Mesodermal cell (in vitro differentiated cells): ENCODE results near the gene OTOG.
"Not testable (repeated sequence)": the region's sequence is repeated elsewhere in the genome, so short reads cannot be mapped to it uniquely, and the experiment has no call there.

ENCODE experiments used
- H3K27ac ChIP-seq: 2 replicates; pipeline ENCODE4 v1.7.0; 2013; ENCODE audit warnings: mild to moderate bottlenecking, low read depth, low read length, moderate library complexity; ENCODE audit not compliant: severe bottlenecking
- H3K36me3 ChIP-seq: 2 replicates; pipeline ENCODE4 v1.7.1; 2013; ENCODE audit warnings: mild to moderate bottlenecking, low read length, moderate library complexity; ENCODE audit not compliant: control insufficient read depth, insufficient read depth
- H3K4me1 ChIP-seq: one replicate; pipeline ENCODE4 v1.7.1; 2013; ENCODE audit warnings: mild to moderate bottlenecking, low read length; ENCODE audit not compliant: insufficient read depth, control insufficient read depth, poor library complexity, severe bottlenecking
- H3K4me3 ChIP-seq: 2 replicates; pipeline ENCODE4 v1.7.0; 2013; ENCODE audit warnings: low read length, control low read depth, mild to moderate bottlenecking; ENCODE audit not compliant: insufficient read depth, poor library complexity, severe bottlenecking; ENCODE audit errors: extremely low read depth
- H3K9me3 ChIP-seq: 2 replicates; pipeline ENCODE4 v1.7.1; 2013; ENCODE audit warnings: mild to moderate bottlenecking, low read length, moderate library complexity; ENCODE audit not compliant: control insufficient read depth
- WGBS, 2 experiments: methylation state at CpG; one replicate each; pipeline ENCODE4 v1.1.5; 2013; ENCODE audit warnings: missing lambda C conversion rate in 2 of 2; ENCODE audit not compliant: insufficient coverage in 2 of 2; 5-methylcytosine and 5-hydroxymethylcytosine counted together

Gene OTOG

DNA sequence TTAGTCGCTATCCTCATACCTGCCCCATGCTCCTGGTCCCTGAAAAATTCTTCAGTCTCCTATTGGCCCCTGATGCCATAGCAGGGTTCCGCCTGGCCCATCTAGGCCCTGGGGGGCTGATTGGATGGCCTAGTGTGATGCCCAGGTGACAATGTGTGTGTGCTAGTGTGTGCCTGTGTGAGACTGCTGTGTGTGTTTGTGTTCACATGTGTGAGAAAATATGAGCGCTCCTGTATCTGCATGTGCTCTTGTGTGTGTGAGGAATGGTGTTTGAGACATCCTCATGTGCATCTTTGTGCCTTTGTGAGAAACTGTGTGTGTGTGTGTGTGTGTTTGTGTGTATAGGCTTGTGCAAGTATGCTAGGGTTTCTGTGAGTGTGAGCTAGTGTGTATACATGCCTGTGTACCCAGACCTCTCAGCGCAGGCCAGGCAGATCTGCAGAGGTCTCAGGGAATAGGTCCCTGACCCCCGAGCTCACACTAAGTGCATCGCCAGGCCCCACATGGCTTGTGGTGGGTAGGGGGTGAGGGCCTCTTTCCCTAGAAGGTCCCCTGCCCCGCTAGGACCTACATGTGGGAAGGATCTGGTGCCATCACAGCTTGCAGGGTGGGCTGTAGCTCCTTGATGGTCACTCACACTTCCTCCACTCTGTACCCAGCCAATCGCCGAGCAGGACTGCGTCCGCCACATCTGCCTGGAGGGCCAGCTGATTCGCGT lies 64.6 kb downstream of the OTOG start:
- Histone ChIP-seq H3K4me1 (no peaks in the 10 kb centered on the region), H3K4me3 (no peak overlapping the region), H3K27ac (no peak overlapping the region), H3K9me3 (no peaks in the 10 kb centered on the region), H3K36me3 (no peaks in the 10 kb centered on the region)
- WGBS, 2 experiments: 87 to 89% methylated on average over 9 to 12 of the region's 13 CpGs

DNA sequence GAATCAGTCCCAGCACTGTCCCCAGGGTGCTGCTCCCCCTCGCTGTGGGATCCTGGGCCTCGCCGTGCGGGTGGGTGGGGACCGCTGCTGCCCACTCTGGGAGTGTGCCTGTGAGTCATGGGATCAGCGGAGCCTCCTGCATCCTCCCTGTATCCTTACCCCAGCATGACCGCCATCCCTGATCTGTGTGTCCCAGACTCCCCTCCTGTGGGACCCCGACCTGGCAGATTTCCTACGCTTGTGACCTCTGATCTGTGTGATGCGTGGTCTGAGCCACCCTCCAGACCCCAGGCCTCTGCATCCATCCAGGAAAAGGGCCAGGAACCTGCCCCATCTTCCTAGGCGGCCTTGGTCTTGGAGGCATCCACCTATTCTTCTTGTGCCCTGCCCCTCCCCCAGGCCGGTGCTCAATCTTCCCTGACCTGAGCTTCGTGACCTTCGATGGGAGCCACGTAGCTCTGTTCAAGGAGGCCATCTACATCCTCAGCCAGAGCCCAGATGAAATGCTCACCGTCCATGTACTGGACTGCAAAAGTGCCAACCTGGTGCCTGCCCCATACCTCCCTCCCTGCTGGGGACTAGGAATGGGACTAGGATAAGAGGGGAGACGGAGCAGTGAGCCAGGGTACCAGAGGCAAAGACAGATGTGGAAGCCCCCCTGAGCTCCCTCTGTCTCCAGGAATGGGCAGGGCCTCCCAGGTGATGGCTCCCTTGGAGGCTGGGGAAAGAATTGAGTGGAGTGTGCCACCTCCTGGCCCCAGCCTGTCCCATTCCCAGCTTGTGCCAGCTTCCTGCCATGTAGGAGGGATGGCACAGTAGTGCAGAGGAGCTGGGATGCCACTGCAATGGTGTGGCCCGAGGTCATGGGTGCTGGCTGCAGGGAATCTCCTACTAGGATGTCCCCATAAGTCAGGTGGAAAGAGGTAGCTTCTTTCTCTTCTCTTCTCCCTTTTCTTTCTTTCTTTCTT lies 65.4 kb downstream of the OTOG start:
- no peak overlapping the region for H3K4me3 ChIP-seq

DNA sequence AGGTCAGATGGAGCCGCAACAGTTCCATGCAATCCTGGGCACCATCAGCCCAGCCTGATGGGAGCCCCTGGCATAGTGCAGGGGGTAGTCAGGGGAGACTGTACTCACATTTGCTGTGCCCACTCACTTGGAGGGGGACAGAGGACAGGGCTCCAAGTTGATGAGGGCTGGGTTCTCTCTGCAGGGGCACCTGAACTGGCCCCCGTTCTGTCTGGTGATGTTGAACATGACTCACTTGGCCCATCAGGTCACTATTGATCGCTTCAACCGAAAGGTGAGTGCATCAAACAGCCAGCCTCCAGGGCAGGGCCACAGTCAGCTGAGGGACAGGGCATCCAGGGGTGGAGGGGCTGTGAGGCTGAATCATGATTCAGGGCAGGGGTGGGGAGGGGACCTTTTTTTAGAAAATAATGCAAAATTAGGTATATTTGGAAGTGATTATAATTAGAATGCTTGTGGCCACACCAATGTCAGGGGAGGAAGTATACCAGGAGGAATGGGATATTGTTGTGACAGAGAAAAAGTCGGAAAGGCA lies 66.4 kb downstream of the OTOG start:
- Histone ChIP-seq H3K4me1 (no peaks in the 10 kb centered on the region), H3K9me3 (no peaks in the 10 kb centered on the region), H3K27ac (no peak overlapping the region), H3K36me3 (no peaks in the 10 kb centered on the region), H3K4me3 (no peak overlapping the region)
- WGBS, 2 experiments: 82 to 90% methylated on average over 2 to 3 of the region's 5 CpGs

More for the DNA sequence above, 65.4 kb downstream of the OTOG start:
- H3K27ac ChIP-seq: no peak overlapping the region
- 88 to 89% methylated on average over 15 to 17 of the region's 18 CpGs for WGBS, 2 experiments
- H3K9me3 ChIP-seq: no peaks in the 10 kb centered on the region
- H3K4me1 ChIP-seq: no peaks in the 10 kb centered on the region
- H3K36me3 ChIP-seq: no peaks in the 10 kb centered on the region

DNA sequence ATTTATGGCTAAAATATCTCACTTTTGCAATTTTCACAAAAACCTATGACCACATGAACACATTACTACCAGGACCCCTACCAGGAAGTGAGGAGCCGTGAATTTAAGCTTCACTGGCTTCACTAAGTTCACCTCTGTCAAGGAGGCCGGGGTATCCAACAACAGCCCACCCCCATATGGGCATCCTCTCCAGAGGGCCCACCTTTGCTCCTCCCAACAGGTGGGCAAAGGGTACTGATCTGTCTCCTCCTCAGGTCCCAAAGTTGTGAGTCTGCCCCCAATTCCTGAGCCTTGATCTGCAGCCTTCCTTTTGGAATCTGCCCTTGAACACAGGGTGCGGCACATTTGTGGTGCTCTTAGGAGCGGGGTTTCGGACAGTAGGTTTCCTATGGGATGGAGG lies 66.9 kb downstream of the OTOG start:
- whole genome bisulfite sequencing, 2 experiments: 67 to 100% methylated on average over 1 to 2 of the region's 5 CpGs
- no peak overlapping the region for H3K27ac ChIP-seq
- no peaks in the 10 kb centered on the region for H3K4me1 ChIP-seq
- no peaks in the 10 kb centered on the region for H3K9me3 ChIP-seq
- H3K36me3 ChIP-seq: no peaks in the 10 kb centered on the region
- no peak overlapping the region for H3K4me3 ChIP-seq

DNA sequence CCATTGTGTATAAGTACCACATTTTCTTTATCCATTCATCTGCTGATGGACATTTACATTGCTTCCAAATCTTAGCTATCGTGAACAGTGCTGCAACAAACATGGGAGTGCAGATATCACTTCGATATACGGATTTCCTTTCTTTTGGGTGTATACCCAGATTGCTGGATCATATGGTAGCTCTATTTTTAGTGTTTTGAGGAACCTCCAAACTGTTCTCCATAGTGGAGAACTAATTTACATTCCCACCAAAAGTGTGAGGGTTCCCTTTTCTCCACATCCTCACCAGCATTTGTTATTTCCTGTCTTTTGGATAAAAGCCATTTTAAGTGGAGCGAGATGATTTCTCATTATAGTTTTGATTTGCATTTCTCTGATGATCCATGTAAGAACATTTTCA lies 75.7 kb downstream of the OTOG start:
- not testable (repeated sequence) for H3K4me1 ChIP-seq, H3K36me3 ChIP-seq, H3K9me3 ChIP-seq, H3K27ac ChIP-seq, H3K4me3 ChIP-seq
- WGBS, 2 experiments: 79 to 96% methylated on average over 3 of the region's 4 CpGs

DNA sequence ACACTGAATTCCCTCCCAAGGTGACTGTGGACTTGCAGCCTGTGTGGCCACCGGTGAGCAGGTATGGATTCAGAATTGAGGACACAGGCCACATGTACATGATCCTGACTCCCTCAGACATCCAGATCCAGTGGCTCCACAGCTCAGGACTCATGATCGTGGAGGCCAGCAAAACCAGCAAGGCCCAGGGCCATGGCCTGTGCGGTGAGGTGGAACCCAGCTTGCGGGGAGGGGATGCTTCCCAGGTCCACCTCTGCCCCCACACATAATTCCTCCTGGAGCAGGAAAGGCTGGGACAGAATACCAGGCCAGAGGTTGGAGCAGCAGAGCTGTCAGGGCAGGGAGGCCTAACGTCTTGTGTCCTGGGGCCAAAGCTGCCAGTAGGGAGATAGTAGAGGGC lies 82.1 kb downstream of the OTOG start:
- Histone ChIP-seq H3K27ac (no peak overlapping the region), H3K4me3 (no peak overlapping the region), H3K9me3 (no peaks in the 10 kb centered on the region), H3K36me3 (no peaks in the 10 kb centered on the region), H3K4me1 (no peaks in the 10 kb centered on the region)
- 89 to 90% methylated on average over 3 of the region's 5 CpGs for WGBS, 2 experiments

DNA sequence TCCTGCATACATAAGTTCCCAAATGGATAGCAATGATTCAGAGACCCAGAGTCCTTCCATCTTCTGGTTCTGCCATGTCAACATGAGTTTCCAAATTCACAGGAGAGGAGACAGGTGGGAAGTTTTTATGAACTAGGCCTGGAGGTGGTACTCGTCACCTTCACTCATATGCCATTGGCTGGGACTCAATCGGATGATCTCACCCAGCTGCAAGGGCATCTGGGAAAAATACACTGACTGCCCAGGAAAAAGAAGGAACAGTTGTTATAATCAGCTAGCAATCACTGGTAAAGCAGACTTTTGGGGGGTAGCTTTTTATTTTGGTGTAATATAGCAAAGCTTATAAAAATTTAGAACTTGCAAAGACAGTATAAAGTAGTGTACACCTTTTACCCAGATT lies 83.9 kb downstream of the OTOG start:
- H3K36me3 ChIP-seq: no peaks in the 10 kb centered on the region
- WGBS, 2 experiments: 86% methylated on average over 2 of the region's 2 CpGs; no CpG with 5 or more reads in 1 of the 2 experiments

DNA sequence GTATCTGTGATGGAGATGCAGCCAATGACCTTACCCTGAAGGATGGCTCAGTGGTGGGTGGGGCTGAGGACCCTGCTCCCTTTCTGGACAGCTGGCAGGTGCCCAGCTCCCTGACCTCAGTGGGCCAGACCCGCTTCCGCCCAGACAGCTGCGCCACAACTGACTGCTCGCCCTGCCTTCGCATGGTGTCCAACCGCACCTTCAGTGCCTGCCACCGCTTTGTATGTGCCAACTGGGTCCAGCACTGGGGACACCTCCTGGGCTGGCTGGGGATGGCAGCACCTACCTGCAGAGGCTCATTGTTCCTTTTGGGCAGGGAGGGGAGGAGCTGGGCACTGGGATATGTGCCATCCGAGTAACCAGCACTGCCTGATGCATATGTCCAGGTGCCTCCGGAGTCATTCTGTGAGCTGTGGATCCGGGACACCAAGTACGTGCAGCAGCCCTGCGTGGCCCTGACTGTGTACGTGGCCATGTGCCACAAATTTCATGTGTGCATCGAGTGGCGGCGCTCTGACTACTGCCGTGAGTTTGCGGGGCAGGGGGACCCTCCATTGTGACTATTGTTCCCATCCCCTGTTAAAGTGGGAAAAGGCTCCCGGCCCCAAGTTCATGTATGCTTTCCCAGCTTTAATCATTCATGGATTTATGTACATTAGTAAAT lies 84.8 kb downstream of the OTOG start:
- no peaks in the 10 kb centered on the region for H3K9me3 ChIP-seq
- no peak overlapping the region for H3K4me3 ChIP-seq
- WGBS, 2 experiments: 91 to 93% methylated on average over 14 to 18 of the region's 19 CpGs
- H3K4me1 ChIP-seq: no peaks in the 10 kb centered on the region
- H3K36me3 ChIP-seq: no peaks in the 10 kb centered on the region
- no peak overlapping the region for H3K27ac ChIP-seq

More for the DNA sequence above, 83.9 kb downstream of the OTOG start:
- H3K4me3 ChIP-seq: no peak overlapping the region
- no peaks in the 10 kb centered on the region for H3K4me1 ChIP-seq
- no peak overlapping the region for H3K27ac ChIP-seq
- no peaks in the 10 kb centered on the region for H3K9me3 ChIP-seq

DNA sequence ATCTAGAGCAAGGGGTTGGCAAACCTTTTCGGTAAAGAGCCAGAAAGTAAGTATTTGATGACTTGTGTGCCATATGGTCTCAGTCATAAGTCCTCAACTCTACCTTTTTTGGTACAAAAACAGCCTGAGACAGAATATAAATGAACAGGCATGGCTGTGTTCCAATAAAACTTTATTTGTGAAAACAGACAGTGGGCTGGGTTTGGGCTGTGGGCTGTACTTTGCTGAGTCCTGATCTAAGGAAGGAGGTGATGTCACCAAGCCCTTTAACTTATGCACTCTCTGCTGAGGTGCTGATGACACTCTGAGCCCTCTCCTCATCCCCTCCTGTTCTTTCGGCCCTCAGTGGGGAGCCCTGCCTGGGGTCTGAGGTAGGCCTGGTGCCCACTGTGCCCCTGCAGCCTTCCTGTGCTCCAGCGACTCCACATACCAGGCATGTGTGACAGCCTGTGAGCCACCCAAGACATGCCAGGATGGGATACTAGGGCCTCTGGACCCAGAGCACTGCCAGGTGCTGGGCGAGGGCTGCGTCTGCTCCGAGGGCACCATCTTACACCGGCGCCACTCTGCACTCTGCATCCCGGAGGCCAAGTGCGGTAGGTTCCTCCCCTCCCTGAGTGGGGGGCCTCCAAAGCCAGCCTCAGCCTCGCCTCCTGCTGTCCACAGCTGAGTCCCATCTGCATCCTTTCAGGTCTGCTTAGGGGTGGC lies 86.4 kb downstream of the OTOG start:
- 88 to 94% methylated on average over 9 to 11 of the region's 11 CpGs for WGBS, 2 experiments
- no peaks in the 10 kb centered on the region for H3K9me3 ChIP-seq

More for the DNA sequence above, 86.4 kb downstream of the OTOG start:
- no peaks in the 10 kb centered on the region for H3K36me3 ChIP-seq
- H3K4me1 ChIP-seq: no peaks in the 10 kb centered on the region
- H3K27ac ChIP-seq: no peak overlapping the region
- H3K4me3 ChIP-seq: no peak overlapping the region
